Stimulated activated memory B cell treated with anti-CD40 and anti-IgM and Interleukin-4, amounts not matched to agents 10 μg/mL and 1 μg/mL and 100 μg/mL, for 72 hours (primary cell): ENCODE measurements around the gene NPIPB4.
A peak's percentile ranks its signal among the peaks of the same experiment; 100 is the strongest.
"Not testable (repeated sequence)": the region's sequence is repeated elsewhere in the genome, so short reads cannot be mapped to it uniquely, and the experiment has no call there.

Experiments used
- ATAC-seq: fragments of 150-1000 bp; cut with Tn5 transposase; 2 replicates; pipeline ENCODE4 v1.10.0; 2021
- H3K27ac Mint-ChIP-seq: one replicate; pipeline ENCODE4 v1.8.0; 2022; ENCODE audit warnings: mild to moderate bottlenecking, mixed read lengths
- H3K27me3 Mint-ChIP-seq: one replicate; pipeline ENCODE4 v1.8.0; 2022; ENCODE audit warnings: mixed read lengths
- H3K36me3 Mint-ChIP-seq: one replicate; pipeline ENCODE4 v1.8.0; 2022; ENCODE audit warnings: mixed read lengths
- H3K4me1 Mint-ChIP-seq: one replicate; pipeline ENCODE4 v1.8.0; 2022; ENCODE audit warnings: mixed read lengths
- H3K4me3 Mint-ChIP-seq: one replicate; pipeline ENCODE4 v1.8.0; 2022; ENCODE audit warnings: mild to moderate bottlenecking, moderate library complexity, mixed read lengths
- H3K9me3 Mint-ChIP-seq: one replicate; pipeline ENCODE4 v1.8.0; 2022; ENCODE audit warnings: mixed read lengths

The NPIPB4 gene

GRCh38 chr16:21857656-21858055, at the start of gene NPIPB4:
Gene NPIPB4, minus strand, starts transcription at chr16:21857756. Its CDS starts 378 bp downstream, at chr16:21857378.
- not testable (repeated sequence) for H3K36me3 Mint-ChIP-seq, H3K4me1 Mint-ChIP-seq, H3K9me3 Mint-ChIP-seq, H3K4me3 Mint-ChIP-seq, H3K27me3 Mint-ChIP-seq, ATAC-seq, H3K27ac Mint-ChIP-seq

- not testable (repeated sequence) for H3K4me1 Mint-ChIP-seq, H3K27ac Mint-ChIP-seq, ATAC-seq, H3K9me3 Mint-ChIP-seq, H3K4me3 Mint-ChIP-seq, H3K27me3 Mint-ChIP-seq, H3K36me3 Mint-ChIP-seq
These were observed 41.4 kb upstream of the NPIPB4 start for GRCh38 chr16:21898998-21899397.

- not testable (repeated sequence) for H3K27ac Mint-ChIP-seq, ATAC-seq, H3K27me3 Mint-ChIP-seq, H3K36me3 Mint-ChIP-seq, H3K4me3 Mint-ChIP-seq, H3K9me3 Mint-ChIP-seq, H3K4me1 Mint-ChIP-seq
These were observed 24.4 kb upstream of the NPIPB4 start for GRCh38 chr16:21881988-21882387.

GRCh38 chr16:21837186-21837585, 20.4 kb downstream of the NPIPB4 start:
- not testable (repeated sequence) for H3K36me3 Mint-ChIP-seq, ATAC-seq, H3K27ac Mint-ChIP-seq, H3K27me3 Mint-ChIP-seq, H3K9me3 Mint-ChIP-seq, H3K4me1 Mint-ChIP-seq
- H3K4me3 Mint-ChIP-seq, result peak overlapping the region; percentile 44

- not testable (repeated sequence) for ATAC-seq, H3K27me3 Mint-ChIP-seq, H3K27ac Mint-ChIP-seq, H3K36me3 Mint-ChIP-seq, H3K9me3 Mint-ChIP-seq, H3K4me1 Mint-ChIP-seq
- peak overlapping the region; percentile 38 for H3K4me3 Mint-ChIP-seq
These were observed 21.2 kb downstream of the NPIPB4 start for GRCh38 chr16:21836334-21836733.

GRCh38 chr16:21835747-21836146, 21.8 kb downstream of the NPIPB4 start:
- not testable (repeated sequence) for H3K27ac Mint-ChIP-seq, H3K4me3 Mint-ChIP-seq, H3K4me1 Mint-ChIP-seq, H3K36me3 Mint-ChIP-seq, H3K27me3 Mint-ChIP-seq, H3K9me3 Mint-ChIP-seq, ATAC-seq

- H3K4me1 Mint-ChIP-seq, H3K36me3 Mint-ChIP-seq, H3K27me3 Mint-ChIP-seq, H3K4me3 Mint-ChIP-seq, H3K9me3 Mint-ChIP-seq, ATAC-seq, H3K27ac Mint-ChIP-seq: not testable (repeated sequence)
These were observed 23.3 kb downstream of the NPIPB4 start for GRCh38 chr16:21834211-21834610.

GRCh38 chr16:21829929-21830328, 27.6 kb downstream of the NPIPB4 start:
- H3K4me1 Mint-ChIP-seq, result not testable (repeated sequence)

GRCh38 chr16:21826067-21826706, 31.4 kb downstream of the NPIPB4 start:
- H3K36me3 Mint-ChIP-seq, ATAC-seq, H3K4me1 Mint-ChIP-seq, H3K27me3 Mint-ChIP-seq, H3K9me3 Mint-ChIP-seq, H3K27ac Mint-ChIP-seq, H3K4me3 Mint-ChIP-seq: not testable (repeated sequence)

More at GRCh38 chr16:21829929-21830328, 27.6 kb downstream of the NPIPB4 start:
- not testable (repeated sequence) for ATAC-seq, H3K27ac Mint-ChIP-seq, H3K9me3 Mint-ChIP-seq, H3K36me3 Mint-ChIP-seq, H3K4me3 Mint-ChIP-seq, H3K27me3 Mint-ChIP-seq

- not testable (repeated sequence) for H3K27me3 Mint-ChIP-seq, H3K27ac Mint-ChIP-seq, H3K36me3 Mint-ChIP-seq, ATAC-seq, H3K4me1 Mint-ChIP-seq, H3K4me3 Mint-ChIP-seq, H3K9me3 Mint-ChIP-seq
These were observed 32.0 kb downstream of the NPIPB4 start for GRCh38 chr16:21825526-21825925.

GRCh38 chr16:21823258-21823657, 34.3 kb downstream of the NPIPB4 start:
- not testable (repeated sequence) for H3K4me3 Mint-ChIP-seq, H3K27ac Mint-ChIP-seq, ATAC-seq, H3K9me3 Mint-ChIP-seq, H3K27me3 Mint-ChIP-seq
- peaks cover 11% of the 10 kb centered on the region for H3K36me3 Mint-ChIP-seq
- peaks cover 22% of the 10 kb centered on the region for H3K4me1 Mint-ChIP-seq

GRCh38 chr16:21820908-21821465, 36.6 kb downstream of the NPIPB4 start:
- Mint-ChIP-seq H3K36me3 (peaks cover 11% of the 10 kb centered on the region), H3K4me1 (peaks cover 22% of the 10 kb centered on the region), H3K4me3 (peak overlapping the region; percentile 89), H3K27ac (peak overlapping the region; percentile 98)
- ATAC-seq, H3K9me3 Mint-ChIP-seq, H3K27me3 Mint-ChIP-seq: not testable (repeated sequence)

GRCh38 chr16:21820028-21820907, 37.3 kb downstream of the NPIPB4 start:
- H3K27ac Mint-ChIP-seq, result peak overlapping the region; percentile 98
- ATAC-seq, result peak; percentile 100
- not testable (repeated sequence) for H3K27me3 Mint-ChIP-seq, H3K9me3 Mint-ChIP-seq
- H3K36me3 Mint-ChIP-seq, result peaks cover 15% of the 10 kb centered on the region
- H3K4me1 Mint-ChIP-seq, result peaks cover 22% of the 10 kb centered on the region
- peak overlapping the region; percentile 89 for H3K4me3 Mint-ChIP-seq

GRCh38 chr16:21819617-21820016, 37.9 kb downstream of the NPIPB4 start:
- H3K9me3 Mint-ChIP-seq, ATAC-seq, H3K27me3 Mint-ChIP-seq: not testable (repeated sequence)
- peak overlapping the region; percentile 89 for H3K4me3 Mint-ChIP-seq
- peaks cover 15% of the 10 kb centered on the region for H3K36me3 Mint-ChIP-seq
- H3K27ac Mint-ChIP-seq, result peak overlapping the region; percentile 98
- H3K4me1 Mint-ChIP-seq, result peaks cover 22% of the 10 kb centered on the region

- not testable (repeated sequence) for H3K27me3 Mint-ChIP-seq, H3K4me3 Mint-ChIP-seq, ATAC-seq, H3K27ac Mint-ChIP-seq, H3K9me3 Mint-ChIP-seq
- H3K4me1 Mint-ChIP-seq, result peaks cover 22% of the 10 kb centered on the region
- H3K36me3 Mint-ChIP-seq, result peaks cover 15% of the 10 kb centered on the region
These were observed 40.5 kb downstream of the NPIPB4 start for GRCh38 chr16:21817012-21817411.

GRCh38 chr16:21815694-21816093, 41.9 kb downstream of the NPIPB4 start:
- not testable (repeated sequence) for ATAC-seq, H3K9me3 Mint-ChIP-seq, H3K27me3 Mint-ChIP-seq, H3K27ac Mint-ChIP-seq, H3K4me3 Mint-ChIP-seq
- Mint-ChIP-seq H3K36me3 (peaks cover 19% of the 10 kb centered on the region), H3K4me1 (peaks cover 20% of the 10 kb centered on the region)
